GM21447 (cell line): ENCODE results near the gene ABCC10.
"Not testable (repeated sequence)": the region's sequence is repeated elsewhere in the genome, so short reads cannot be mapped to it uniquely, and the experiment has no call there.

ENCODE experiments used
- ATAC-seq: cut with Tn5 transposase; IDR thresholded peaks from one replicate; pipeline ENCODE4 v1.9.1; 2021; ENCODE audit not compliant: unreplicated experiment

ABCC10 gene

DNA sequence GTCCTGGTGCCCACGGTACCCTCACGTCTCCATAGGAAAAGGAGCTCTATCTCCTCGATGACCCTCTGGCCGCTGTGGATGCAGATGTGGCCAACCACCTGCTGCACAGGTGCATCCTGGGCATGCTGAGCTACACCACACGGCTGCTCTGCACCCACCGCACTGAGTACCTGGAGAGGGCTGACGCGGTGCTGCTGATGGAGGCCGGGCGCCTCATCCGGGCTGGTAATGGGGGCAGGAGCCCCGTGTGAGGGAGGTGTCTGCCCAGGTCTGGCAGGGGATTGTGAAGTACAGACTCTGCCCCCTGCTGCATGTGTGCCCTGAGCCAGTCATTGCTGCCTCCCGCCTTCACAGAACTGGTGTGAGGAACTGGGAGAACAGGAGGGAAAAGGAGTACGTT is 15.6 kb downstream of the ABCC10 start:
- ATAC-seq, result no peak

DNA sequence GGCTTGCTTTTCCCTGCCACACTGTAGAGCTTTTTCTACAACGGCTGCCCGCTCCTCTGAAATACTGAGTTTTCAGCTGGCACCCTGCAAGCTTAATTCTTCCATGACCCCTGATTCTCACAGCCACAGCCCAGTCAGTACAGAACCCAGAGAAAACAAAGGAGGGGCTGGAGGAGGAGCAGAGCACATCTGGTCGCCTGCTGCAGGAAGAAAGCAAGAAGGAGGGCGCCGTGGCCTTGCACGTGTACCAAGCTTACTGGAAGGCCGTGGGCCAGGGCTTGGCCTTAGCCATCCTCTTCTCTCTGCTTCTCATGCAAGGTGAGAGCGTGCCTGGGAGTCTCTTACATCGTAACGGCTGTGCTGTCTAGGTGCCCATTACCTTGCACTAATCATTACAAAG is 16.7 kb downstream of the ABCC10 start:
- ATAC-seq, result no peak

DNA sequence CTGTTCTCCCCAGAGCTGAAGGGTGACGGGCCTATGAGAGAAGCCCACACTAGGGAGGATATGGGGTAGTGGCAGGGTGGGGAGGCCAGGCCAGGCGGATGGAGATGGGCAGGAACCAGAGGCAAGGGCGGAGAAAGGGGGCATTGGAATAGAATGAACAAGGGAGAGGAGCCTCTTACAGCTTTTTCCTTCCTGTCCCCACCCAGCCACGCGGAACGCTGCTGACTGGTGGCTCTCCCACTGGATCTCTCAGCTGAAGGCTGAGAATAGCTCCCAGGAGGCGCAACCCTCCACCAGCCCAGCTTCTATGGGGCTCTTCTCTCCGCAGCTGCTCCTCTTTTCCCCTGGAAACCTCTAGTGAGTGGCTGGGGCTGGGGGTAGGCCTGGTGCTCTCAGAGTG is 17.2 kb downstream of the ABCC10 start:
- no peak for ATAC-seq

DNA sequence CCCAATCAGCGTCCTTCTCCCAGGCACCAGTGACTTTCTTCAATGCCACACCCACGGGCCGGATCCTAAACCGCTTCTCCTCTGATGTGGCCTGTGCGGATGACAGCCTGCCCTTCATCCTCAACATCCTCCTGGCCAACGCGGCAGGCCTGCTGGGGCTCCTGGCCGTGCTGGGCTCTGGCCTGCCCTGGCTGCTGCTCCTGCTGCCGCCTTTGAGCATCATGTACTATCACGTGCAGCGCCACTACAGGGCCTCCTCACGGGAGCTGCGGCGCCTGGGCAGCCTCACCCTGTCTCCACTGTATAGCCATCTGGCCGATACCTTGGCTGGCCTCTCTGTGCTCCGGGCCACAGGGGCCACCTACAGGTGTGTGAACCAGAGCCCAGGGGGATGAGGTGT is 18.2 kb downstream of the ABCC10 start:
- ATAC-seq, result no peak

DNA sequence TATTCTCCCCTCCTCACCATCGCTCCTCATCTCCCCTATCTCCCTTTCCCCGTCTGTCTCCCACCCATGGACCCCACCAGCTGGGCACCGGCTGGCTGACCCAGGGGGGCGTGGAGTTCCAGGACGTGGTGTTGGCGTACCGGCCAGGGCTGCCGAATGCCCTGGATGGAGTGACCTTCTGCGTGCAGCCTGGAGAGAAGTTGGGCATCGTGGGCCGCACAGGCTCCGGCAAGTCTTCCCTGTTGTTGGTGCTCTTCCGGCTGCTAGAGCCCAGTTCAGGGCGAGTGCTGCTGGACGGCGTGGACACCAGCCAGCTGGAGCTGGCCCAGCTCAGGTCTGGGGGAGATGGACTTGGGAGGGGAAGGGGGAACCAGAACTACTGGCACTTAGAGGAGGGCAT is 20.3 kb downstream of the ABCC10 start:
- ATAC-seq, result no peak

DNA sequence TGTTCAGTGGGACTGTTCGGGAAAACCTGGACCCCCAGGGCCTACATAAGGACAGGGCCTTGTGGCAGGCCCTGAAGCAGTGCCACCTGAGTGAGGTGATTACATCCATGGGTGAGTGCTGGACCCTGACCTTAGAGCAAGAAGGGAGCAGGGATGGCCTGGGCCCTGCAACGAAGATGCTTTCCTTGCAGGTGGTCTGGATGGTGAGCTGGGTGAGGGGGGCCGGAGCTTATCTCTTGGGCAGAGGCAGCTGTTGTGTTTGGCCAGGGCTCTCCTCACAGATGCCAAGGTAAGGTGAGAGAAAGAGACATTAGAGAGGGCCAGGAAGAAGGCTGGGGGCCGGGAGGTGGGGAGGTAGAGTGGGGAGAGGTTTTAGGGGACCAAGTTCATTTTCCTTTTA is 21.6 kb downstream of the ABCC10 start:
- ATAC-seq, result no peak

DNA sequence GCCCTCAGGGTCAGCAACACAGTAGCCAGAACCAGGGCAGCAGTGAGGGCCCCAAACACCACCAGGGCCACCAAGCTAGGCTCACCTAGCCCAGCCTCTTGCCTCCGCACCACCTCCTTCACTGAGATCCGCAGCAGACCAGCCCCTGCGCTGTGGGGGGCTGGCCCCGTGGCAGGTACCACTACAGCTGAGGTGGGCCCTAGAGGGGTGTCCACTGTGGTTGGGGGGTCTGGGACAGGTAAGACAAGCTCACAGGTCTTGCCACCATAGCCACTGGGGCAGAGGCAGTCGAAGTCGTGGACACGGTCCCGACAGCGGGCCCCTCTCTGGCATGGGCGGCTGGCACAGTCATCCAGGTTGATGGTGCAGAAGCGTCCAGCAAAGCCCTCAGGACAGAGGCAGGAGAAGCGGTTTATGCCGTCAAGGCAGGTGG is 23.4 kb downstream of the ABCC10 start:
- ATAC-seq, result no peak

DNA sequence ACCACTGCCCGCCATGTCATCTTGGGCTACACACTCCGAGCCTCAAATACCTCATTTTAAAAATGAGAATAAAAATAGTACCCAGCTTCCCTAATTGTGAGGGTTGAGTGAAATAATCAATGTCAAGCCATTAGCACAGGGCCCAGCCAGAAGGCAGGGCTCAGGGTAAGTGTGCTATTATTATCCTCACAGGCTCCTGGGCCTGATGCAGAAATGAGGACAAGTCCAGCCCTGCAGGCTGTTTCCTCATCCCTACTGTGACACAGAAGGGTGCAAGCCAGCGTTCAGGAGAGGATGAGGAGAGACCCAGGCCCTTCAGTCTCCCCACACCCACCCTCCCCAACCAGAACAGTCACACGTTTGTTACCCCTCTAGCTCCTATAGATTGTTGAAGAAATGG is 24.0 kb downstream of the ABCC10 start:
- no peak for ATAC-seq

DNA sequence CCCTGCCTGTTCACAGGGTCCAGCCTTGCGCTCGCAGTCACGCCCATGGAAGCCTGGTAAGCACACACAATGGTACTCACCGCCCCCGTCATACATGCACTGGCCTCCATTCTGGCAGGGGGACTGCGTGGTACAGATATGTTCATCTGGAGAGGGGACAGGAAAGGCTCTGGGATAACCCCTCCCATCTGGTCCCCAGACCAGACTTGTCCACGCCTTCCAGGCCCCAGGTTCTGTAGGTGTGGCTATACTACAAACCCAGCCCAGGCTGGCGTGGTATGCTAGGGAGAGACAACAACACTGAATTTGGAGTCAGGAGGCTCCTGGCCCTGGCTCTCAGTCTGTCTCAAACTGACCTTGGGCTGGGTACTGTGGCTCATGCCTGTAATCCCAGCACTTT is 24.6 kb downstream of the ABCC10 start:
- ATAC-seq, result no peak

DNA sequence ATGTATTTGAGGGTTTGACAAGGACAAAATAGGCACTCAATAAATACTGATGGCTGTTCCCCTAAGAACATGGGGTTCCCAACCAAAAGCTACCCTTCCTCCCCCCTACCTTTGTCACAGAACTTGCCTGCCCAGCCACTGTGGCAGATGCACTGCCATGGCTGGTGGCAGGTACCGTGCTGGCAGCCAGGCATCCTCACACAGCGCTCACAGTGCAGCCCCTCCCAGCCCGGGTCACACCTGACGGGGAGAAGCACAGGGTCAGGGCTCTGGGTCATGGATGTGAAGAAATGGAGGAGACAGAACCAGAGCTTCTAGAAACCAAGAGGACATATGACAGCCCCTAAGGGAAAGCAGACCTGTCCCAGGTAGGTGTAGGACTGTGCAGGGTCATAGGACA is 25.6 kb downstream of the ABCC10 start:
- no peak for ATAC-seq

DNA sequence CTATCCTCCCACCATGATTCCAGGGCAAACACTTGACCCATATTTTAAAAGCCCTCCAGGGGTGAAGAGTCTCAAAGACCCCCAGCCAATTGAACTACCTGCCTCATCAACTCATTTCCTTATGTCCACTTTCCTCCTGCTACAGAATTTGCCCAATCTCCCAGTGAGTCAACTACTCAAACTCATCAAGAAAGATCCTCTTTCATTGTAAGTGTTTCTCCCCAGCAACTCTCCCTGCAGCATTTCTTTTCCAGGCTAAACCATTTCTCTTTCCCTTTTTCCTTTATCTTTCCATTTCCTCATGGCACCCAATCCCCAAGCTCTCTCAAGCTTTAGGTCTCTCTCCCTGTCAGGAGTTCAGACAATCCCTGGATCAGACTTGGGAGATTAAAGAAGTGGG is 26.5 kb downstream of the ABCC10 start:
- ATAC-seq, result no peak

DNA sequence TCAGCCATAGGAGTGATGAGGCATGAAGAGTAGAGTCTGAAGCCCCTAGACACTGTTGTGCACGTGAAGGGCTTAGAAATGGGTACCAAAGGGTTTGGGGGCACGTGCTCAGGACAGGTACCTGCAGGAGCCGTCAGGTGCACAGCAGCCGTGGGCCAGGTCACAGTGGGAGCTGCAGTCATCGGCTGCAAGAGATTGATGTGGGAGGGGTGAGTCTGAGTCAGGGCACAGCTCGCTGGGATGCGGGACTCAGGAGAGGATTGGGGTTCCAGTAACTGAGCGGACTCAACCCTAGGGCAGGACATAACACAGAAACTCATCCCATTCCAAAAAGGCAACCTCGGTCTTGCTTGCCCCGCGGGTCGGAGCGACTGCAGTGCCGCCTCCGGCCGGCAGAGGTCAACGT is 27.0 kb downstream of the ABCC10 start:
- ATAC-seq, result no peak

DNA sequence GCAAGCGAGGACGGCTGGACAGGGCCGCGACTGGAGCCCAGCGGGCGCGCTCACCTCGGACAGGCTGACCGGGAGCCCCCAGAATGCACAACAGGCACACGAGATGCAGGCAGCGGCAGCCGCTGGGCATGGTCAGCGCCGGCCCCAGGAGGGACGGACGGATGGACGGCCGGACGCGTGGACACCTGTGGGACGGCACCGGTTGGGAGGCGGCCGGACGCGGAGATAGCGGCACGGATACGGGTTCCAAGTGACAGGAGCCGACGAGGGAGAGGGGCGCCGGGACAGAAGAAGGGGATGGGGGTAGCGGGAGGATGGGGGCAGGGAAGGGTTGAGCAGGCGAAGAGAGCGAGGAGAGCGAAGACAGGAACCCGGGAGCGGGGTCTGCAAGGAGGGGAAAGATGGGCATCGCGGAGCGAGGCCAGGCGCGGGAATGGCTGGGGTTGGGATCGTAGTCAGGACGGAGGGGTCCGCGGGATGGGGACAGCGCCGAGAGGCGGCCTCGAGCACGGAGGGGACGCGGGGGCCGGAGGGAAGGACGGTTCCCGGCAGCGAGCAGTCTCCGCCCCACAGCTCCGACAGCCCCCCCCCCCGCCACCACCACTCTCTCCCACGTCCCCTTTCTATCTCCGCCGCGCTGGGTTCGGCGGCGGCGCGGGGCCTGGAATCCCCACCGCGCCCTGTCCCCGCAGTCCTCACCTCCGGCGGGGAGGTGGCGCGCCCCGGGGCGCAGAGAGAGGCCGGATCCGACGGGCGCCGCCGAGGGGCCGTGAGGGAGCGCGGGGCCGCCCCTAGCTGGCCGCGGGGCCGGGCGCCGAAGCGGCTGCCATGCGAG is 27.6 kb downstream of the ABCC10 start:
- ATAC-seq, result no peak

DNA sequence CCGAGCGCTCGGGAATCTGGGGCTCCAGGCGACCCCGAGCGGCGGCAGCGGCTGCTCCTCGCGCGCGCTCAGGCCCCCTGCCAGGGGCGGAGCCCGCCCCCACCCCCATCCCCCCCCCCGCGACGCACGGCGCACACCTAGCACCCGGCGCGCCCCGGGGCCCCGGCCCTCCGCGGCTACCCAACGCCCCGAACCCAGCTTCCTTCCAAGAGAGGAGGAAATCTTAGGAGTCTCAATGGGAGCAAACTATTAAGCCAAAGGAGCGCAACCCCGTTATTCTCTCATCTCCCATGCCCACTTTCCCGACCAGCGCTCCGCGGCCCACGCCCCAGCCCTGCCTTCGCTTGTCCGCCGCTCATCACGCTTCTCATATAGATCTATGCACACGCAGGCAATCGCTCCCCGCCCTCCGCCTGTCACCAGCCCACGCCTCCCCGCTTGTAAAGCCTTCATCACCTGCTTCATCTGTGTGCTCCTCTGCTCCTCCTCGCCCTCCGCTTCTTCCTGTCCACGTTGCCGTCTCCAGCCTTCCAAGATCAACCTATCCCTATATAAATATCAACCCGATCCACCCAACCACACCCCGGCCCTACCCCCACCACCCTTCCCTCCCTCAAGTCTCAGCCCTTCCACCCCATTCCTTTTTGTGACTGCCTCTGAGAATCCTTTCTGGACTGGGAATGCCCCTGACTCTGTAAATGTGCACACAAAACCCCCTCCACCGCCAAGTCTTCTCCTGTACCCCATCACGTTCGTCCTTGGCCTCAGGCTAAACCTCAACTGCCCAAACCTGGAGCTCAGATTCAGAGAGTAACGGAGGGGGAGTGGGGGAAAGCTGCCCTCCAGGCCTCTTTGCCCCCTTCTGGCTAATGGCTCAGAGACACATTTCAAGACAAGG is 28.4 kb downstream of the ABCC10 start, which contains the start of gene DLK2:
DLK2 (minus strand) TSS at position 18 of the 898 bp plus-strand sequence. CDS start 723 bp downstream, outside the sequence.
- ATAC-seq, result no peak

DNA sequence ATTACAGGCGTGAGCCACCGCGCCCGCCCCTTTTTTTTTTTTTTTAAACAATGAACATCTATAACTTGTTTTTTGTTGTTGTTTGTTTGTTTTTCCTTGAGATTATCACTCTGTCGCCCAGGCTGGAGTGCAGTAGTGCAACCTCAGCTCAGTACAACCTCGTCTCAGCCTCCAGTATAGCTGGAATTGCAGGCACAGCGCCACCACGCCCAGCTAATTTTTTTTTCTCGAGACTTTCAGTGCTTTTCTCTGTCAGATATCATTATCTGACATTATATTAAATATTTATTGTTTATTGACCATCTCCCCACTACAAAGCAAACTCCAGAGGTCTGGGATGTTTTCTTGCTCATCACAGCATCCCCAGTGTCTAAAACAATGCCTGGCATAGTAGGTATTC is 30.3 kb downstream of the ABCC10 start:
- no peak for ATAC-seq

DNA sequence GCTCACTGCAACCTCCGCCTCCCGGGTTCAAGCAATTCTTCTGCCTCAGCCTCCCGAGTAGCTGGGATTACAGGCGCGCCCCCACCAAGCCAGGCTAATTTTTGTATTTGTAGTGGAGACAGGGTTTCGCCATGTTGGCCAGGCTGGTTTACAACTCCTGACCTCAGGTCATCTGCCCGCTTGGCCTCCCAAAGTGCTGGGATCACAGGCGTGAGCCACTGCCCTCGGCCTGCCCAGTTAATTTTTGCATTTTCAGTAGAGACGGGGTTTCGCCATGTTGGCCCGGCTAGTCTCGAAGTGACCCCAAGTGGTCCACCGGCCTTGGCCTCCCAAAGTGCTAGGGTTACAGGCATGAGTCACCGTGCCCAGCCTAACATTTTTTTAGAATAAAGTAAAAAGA is 30.8 kb downstream of the ABCC10 start:
- ATAC-seq, result not testable (repeated sequence)

DNA sequence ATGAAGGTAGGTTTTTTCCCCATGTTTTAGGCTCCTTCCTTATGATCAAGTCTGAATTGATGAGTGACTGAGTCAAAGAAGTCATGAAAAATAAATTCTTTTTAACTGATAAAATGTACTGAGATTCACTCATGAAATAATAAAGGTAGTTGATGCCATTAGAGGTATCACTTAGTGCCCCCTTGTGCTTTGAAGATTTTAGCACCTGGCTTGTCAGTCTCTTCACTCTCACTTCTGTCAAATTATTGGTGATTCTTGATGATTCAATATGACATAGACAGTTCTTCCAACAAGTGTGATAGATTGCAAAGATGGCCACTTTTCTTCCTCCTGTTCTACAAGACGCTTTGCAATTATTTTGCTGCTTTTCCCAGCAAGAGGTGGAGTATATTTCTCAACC is 32.2 kb downstream of the ABCC10 start:
- ATAC-seq, result no peak

DNA sequence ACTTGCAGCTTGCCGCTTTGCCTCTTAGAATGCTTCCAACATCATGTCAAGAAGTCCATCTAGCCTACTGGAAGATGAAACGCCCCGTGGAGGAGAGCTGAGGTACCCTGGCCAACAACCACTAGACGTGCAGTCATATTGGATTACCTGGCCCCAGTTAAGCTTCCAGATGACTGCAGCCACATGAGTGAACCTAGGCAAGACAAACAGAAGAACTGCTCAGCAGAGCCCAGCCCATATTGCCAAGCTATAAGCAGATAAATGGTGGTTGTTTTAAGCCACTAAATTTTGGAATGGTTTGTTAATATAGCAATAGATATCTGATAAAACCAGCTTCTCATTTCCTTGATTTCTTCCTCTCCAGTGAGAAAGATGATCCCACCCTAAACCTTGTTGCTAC is 32.7 kb downstream of the ABCC10 start:
- no peak for ATAC-seq

DNA sequence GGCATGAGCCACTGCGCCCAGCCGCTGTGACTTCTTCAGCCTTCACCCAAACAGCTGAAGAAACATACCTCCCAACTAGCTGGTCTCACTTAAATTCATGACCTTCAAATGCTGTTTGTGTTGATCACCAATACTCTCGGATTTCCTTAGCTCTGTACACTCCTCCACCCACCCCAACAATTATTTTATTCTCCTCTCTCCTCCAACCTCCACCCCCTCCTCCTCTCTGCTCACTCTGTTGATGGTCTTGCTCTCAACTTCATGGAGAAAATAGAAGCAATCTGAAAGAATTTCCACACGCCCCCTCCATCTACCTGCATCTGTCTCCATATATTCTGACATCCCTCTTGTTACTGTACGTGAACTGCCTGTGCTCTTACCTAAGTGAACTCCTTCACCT is 34.6 kb downstream of the ABCC10 start:
- ATAC-seq, result no peak

DNA sequence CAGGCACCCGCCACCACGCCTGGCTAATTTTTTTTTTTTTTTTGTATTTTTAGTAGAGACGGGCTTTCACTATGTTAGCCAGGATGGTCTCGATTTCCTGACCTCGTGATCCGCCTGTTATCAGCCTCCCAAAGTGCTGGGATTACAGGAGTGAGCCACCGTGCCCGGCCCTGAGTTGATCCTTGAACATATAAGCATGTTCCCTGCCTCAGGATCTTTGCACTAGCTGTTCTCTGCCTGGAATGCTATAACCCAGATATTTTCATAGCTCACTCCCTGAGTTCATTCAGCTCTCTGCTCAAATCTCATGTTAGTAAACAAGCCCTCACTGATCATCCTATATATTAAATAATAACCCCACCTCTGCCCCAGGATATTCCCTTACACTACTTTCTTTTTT is 37.0 kb downstream of the ABCC10 start:
- no peak for ATAC-seq

DNA sequence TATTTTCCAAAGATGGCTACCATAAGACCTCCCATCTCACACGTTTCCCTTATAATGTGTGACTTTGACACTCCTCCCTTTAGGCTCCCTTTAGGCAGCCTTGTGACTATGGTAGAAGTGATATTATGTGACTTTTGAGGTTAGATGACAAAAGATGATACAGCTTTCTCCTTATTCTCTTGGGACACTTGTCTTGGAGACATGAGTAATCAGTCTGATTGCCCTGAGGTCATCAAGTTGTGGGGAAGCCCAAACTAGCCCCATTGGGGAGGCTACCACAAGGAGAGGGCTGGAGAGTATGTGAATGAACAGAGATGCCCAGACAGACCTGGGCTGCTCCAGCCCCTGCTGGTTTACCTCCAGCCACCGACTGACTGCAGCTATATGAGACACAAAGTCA is 38.6 kb downstream of the ABCC10 start:
- no peak for ATAC-seq

DNA sequence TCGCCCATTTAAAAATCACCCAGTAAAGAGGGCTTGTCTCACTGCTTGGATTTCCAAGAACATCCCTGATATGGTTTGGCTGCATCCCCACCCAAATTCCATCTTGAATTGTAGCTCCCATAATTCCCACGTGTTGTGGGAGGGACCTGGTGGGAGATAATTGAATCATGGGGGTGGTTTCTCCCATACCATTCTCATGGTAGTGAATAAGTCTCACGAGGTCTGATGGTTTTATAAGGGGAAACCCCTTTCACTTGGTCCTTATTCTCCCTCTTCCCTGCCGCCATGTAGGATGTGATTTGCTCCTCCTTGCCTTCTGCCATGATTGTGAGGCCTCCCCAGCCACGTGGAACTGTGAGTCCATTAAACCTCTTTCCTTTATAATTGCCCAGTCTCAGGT is 39.9 kb downstream of the ABCC10 start:
- ATAC-seq, result not testable (repeated sequence)
